K562 (cell line): ENCODE data around the gene GRIP1.

Experiments used
- CBFB ChIP-seq: sonication (generic); formaldehyde crosslinking; IDR thresholded peaks from 2 replicates; pipeline ENCODE4 v1.4.0; 2020; ENCODE audit warnings: mild to moderate bottlenecking, missing genetic modification reagents
- CTCF ChIP-seq, 3 experiments: IDR thresholded peaks in 2 of 3; conservative IDR thresholded peaks in 1 of 3; 2 replicates each; pipeline ENCODE4 v1.5.1; 2011 to 2012; ENCODE audit warnings: low read length in 3 of 3, mild to moderate bottlenecking in 3 of 3, control low read depth in 2 of 3, improper control_type of control experiment in 1 of 3, inconsistent platforms in 1 of 3, low read depth in 1 of 3, mixed read lengths in 1 of 3, moderate library complexity in 1 of 3; ENCODE audit not compliant: insufficient read depth in 2 of 3
- ESRRB ChIP-seq: fragments of 250-450 bp; sonication (Bioruptor Pico); IDR thresholded peaks from 2 replicates; pipeline ENCODE4 v1.5.0; 2020; ENCODE audit warnings: mild to moderate bottlenecking, moderate library complexity, borderline replicate concordance
- GMEB1 ChIP-seq: fragments of 250-450 bp; sonication (Bioruptor Pico); IDR thresholded peaks from 2 replicates; pipeline ENCODE4 v1.4.0; 2020; ENCODE audit warnings: mild to moderate bottlenecking
- HDAC6 ChIP-seq: IDR thresholded peaks from 2 replicates; pipeline ENCODE4 v1.6.1; 2012; ENCODE audit warnings: low read depth, mild to moderate bottlenecking, control low read depth, inconsistent platforms, low read length, moderate library complexity
- HDGF ChIP-seq: fragments of 450-650 bp; IDR thresholded peaks from 2 replicates; pipeline ENCODE4 v1.6.1; 2016
- NR2C2 ChIP-seq, 2 experiments: fragments of 200-800 bp in 1 of 2; sonication (Bioruptor generic) in 1 of 2; sonication (generic) in 1 of 2; formaldehyde crosslinking in 1 of 2; IDR thresholded peaks; 2 replicates each; pipeline versions ENCODE4 v1.6.1 to v1.8.0; 2016 to 2022; ENCODE audit warnings: mild to moderate bottlenecking in 1 of 2, missing compliant biosample characterization in 1 of 2, missing genetic modification characterization in 1 of 2, missing genetic modification reagents in 1 of 2
- NR2F6 ChIP-seq: fragments of 450-650 bp; formaldehyde crosslinking; IDR thresholded peaks from 2 replicates; pipeline ENCODE4 v1.4.0; 2020; ENCODE audit warnings: mild to moderate bottlenecking
- POLR2A ChIP-seq: fragments of 450-650 bp; conservative IDR thresholded peaks from 2 replicates; pipeline ENCODE4 v1.6.1; 2016
- TAF1 ChIP-seq: IDR thresholded peaks from 2 replicates; pipeline ENCODE4 v1.6.1; 2011; ENCODE audit warnings: mild to moderate bottlenecking, low read length, moderate library complexity; ENCODE audit not compliant: insufficient read depth, control insufficient read depth, severe bottlenecking; ENCODE audit errors: extremely low read depth
- TCF7L2 ChIP-seq: fragments of 150-350 bp; IDR thresholded peaks from 2 replicates; pipeline ENCODE4 v1.6.1; 2016; ENCODE audit warnings: low read depth, mild to moderate bottlenecking, low read length, moderate library complexity
- ZEB2 ChIP-seq: fragments of 450-650 bp; IDR thresholded peaks from 2 replicates; pipeline ENCODE4 v1.6.1; 2016
- ZNF347 ChIP-seq: fragments of 450-650 bp; formaldehyde crosslinking; IDR thresholded peaks from 2 replicates; pipeline ENCODE4 v1.4.0; 2020; ENCODE audit warnings: low read depth, mild to moderate bottlenecking, moderate library complexity
- ZNF384 ChIP-seq: IDR thresholded peaks from 2 replicates; pipeline ENCODE4 v1.6.1; 2012; ENCODE audit warnings: low read depth, low read length, improper control_type of control experiment

GRCh38 chr12:66319266-66319954, 359.5 kb downstream of the GRIP1 start:
- TF ChIP-seq TCF7L2 (no peak), ESRRB (CRISPR knock-in tag) (no peak), ZNF384 (no peak), ZEB2 (no peak), CBFB (CRISPR knock-in tag) (no peak), HDAC6 (no peak), NR2C2 (CRISPR knock-in tag; IDR thresholded peaks at IDR 0.05) (no peak), NR2C2 (tag; IDR thresholded peaks at IDR 0.05) (no peak), NR2F6 (CRISPR knock-in tag) (no peak), HDGF (no peak), CTCF (IDR thresholded peaks at IDR 0.05 in 2 of 3, conservative IDR thresholded peaks at IDR 0.05 in 1 of 3; ENCODE audit: insufficient read depth in 2 of 3, low read depth in 1 of 3, low read length in 3 of 3) (no peak), ZNF347 (CRISPR knock-in tag) (no peak), GMEB1 (no peak), TAF1 (no peak), POLR2A (no peak)
